ENCODE data around the gene BAG2.
A peak's percentile ranks its signal among the peaks of the same experiment; 100 is the strongest.

BAG2 gene

DNA sequence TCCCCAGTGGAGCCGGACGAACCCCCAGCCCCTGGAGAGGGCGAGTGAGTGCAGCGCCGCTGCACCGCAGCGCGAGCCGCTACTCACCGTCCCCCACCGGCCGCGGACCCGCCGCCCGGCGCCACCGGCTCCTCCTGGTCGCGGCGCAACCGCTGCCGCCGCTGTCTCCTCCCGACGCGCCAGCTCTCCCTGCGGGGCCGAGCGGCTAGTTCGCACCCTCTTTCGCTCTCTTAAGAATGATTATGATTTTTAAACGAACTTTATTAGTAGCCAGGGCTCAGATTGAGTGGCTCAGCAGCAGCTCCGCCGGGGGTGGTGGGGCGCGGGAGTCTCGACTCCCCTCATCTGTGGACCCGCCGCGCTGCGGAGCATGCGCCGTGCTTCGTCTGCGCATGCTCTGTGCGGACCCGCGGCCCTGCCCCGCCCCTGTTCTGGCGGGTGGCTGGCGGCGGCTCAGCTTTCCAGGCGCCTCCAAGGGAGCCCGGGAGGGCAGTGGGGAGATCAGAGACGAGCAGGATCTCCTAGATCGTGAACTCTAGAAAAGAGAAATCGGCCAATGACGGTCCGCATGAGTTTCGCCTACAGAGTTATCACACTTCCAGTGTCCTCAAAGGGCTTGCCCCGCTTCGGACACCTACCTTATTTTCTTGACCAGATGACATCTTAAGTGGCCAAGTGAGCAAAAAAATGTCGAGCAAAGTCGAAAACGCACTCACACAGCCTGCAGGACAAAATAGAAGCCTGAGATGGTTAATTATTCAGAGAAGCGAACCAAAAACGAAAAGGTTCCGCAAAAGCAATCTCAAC lies 50.0 kb downstream of the BAG2 start, which contains the start of gene RAB23:
Gene RAB23, minus strand, starts transcription at position 372 of the 807 bp plus-strand sequence. CDS start 11,927 bp downstream, outside the sequence.
- TF ChIP-seq TCF12 (IDR thresholded peaks at IDR 0.05; ENCODE audit: low read depth) (peak; percentile 49; the same call in 1 of the 2 replicates), YY1 (IDR thresholded peaks at IDR 0.05; ENCODE audit: low read depth) (no peak), RAD21 (IDR thresholded peaks at IDR 0.05; ENCODE audit: low read depth) (no peak), TAF1 (IDR thresholded peaks at IDR 0.05; ENCODE audit: low read depth) (peak; percentile 88), EP300 (IDR thresholded peaks at IDR 0.05; ENCODE audit: borderline replicate concordance) (0 out of 2 replicates have a peak, but pooled peaks have one; percentile 27), CEBPB (IDR thresholded peaks at IDR 0.05) (no peak), ZBTB7A (IDR thresholded peaks at IDR 0.05; ENCODE audit: low read depth) (peak; percentile 62; the same call in 1 of the 2 replicates)
- TF ChIP-seq, protein P1, sequence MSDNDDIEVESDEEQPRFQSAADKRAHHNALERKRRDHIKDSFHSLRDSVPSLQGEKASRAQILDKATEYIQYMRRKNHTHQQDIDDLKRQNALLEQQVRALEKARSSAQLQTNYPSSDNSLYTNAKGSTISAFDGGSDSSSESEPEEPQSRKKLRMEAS (IDR thresholded peaks at IDR 0.05): peak; percentile 62
- TF ChIP-seq, protein P2, sequence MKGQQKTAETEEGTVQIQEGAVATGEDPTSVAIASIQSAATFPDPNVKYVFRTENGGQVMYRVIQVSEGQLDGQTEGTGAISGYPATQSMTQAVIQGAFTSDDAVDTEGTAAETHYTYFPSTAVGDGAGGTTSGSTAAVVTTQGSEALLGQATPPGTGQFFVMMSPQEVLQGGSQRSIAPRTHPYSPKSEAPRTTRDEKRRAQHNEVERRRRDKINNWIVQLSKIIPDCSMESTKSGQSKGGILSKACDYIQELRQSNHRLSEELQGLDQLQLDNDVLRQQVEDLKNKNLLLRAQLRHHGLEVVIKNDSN (IDR thresholded peaks at IDR 0.05): no peak

DNA sequence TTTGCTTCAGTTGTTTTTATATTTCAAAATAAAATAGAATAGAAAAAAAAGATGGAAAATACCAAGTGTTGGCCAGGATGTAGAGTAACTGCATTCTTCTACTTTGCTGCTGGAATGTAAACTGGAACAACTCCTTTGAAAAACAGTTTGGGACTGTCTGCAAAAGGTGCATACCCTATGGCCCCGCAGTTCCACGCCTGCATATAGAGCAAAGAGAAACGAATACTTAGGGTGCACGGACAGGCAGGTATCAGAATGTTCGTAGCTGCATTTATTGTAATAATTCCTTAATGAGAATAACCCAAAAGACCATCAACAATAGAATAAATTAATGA lies 50.6 kb downstream of the BAG2 start:
- TF ChIP-seq TEAD4 (IDR thresholded peaks at IDR 0.05): peak; percentile 39; the same call in 1 of the 2 replicates
- TF ChIP-seq YY1 (IDR thresholded peaks at IDR 0.05; ENCODE audit: low read depth): no peak
- no peak for TF ChIP-seq CREB1 (IDR thresholded peaks at IDR 0.05; ENCODE audit: low read depth)

DNA sequence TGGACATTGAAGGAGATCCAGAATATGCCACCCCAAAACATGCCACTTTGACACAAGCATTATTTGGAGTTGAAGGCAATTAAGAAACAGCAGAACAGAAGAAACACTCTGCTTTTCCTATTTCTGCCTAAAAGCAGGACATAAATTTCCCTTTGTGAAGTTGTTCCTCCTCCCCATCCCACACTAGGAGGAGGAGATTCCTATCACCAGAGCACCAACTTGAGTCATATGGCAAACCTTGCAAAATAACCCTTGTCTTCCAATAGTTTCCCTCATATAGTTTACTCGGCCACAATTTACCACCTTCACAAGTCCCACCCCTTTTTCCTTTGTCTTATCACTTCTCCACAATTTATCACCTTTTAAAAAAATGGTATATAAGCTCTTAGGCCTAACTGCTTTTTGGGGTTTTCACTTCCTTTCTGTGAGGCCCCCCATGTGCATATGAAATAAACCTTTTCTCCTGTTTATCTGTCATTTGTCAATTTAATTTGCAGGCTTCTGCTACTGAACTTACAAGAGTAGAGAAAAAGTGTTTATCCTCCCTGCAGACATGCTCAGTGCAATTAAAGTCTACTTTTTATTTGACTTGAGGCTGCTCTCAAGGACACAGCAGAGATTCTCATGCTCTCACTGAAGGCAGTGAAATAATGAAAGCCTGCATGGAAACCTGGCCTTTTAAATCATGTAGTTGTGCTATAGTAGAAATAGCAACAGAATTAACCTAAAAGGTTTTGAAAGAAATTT lies 52.8 kb downstream of the BAG2 start:
- TF ChIP-seq NFIC (IDR thresholded peaks at IDR 0.05): no peak
- no peak for TF ChIP-seq YY1 (IDR thresholded peaks at IDR 0.05; ENCODE audit: low read depth)
- TF ChIP-seq, protein P1 (IDR thresholded peaks at IDR 0.05): no peak
- TF ChIP-seq, protein P3, sequence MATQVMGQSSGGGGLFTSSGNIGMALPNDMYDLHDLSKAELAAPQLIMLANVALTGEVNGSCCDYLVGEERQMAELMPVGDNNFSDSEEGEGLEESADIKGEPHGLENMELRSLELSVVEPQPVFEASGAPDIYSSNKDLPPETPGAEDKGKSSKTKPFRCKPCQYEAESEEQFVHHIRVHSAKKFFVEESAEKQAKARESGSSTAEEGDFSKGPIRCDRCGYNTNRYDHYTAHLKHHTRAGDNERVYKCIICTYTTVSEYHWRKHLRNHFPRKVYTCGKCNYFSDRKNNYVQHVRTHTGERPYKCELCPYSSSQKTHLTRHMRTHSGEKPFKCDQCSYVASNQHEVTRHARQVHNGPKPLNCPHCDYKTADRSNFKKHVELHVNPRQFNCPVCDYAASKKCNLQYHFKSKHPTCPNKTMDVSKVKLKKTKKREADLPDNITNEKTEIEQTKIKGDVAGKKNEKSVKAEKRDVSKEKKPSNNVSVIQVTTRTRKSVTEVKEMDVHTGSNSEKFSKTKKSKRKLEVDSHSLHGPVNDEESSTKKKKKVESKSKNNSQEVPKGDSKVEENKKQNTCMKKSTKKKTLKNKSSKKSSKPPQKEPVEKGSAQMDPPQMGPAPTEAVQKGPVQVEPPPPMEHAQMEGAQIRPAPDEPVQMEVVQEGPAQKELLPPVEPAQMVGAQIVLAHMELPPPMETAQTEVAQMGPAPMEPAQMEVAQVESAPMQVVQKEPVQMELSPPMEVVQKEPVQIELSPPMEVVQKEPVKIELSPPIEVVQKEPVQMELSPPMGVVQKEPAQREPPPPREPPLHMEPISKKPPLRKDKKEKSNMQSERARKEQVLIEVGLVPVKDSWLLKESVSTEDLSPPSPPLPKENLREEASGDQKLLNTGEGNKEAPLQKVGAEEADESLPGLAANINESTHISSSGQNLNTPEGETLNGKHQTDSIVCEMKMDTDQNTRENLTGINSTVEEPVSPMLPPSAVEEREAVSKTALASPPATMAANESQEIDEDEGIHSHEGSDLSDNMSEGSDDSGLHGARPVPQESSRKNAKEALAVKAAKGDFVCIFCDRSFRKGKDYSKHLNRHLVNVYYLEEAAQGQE (IDR thresholded peaks at IDR 0.05; ENCODE audit: low read depth): no peak
- TF ChIP-seq, protein P2 (IDR thresholded peaks at IDR 0.05): no peak
- TF ChIP-seq EP300 (IDR thresholded peaks at IDR 0.05; ENCODE audit: borderline replicate concordance): no peak
- no peak for TF ChIP-seq TAF1 (IDR thresholded peaks at IDR 0.05; ENCODE audit: low read depth)
- no peak for TF ChIP-seq RAD21 (IDR thresholded peaks at IDR 0.05; ENCODE audit: low read depth)
- TF ChIP-seq EGR1 (IDR thresholded peaks at IDR 0.05): no peak
- no peak for TF ChIP-seq ZBTB7A (IDR thresholded peaks at IDR 0.05; ENCODE audit: low read depth)

DNA sequence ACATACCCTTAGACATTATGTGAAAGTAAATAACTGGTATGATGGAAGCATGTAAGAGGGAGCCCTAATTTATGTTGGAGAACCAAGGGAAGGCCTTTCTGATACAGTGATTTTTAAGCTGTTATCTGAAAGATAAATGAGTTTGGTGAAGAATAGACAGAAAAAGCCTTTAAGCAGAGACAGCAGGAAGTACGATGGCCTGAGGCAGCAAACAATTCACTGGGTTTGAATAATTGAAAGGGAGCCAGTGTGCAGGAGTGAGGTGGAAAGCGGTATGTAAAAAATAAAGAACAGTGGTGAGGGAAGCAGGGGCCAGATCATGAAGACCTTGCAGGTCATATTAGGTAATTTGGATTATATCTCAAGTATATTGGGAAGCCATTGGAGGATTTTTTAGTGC lies 54.1 kb downstream of the BAG2 start:
- TF ChIP-seq TEAD4 (IDR thresholded peaks at IDR 0.05): no peak
- no peak for TF ChIP-seq TCF12 (IDR thresholded peaks at IDR 0.05; ENCODE audit: low read depth)
- TF ChIP-seq EP300 (IDR thresholded peaks at IDR 0.05; ENCODE audit: borderline replicate concordance): no peak
- TF ChIP-seq, protein P3 (IDR thresholded peaks at IDR 0.05; ENCODE audit: low read depth): no peak
- TF ChIP-seq, protein P2 (IDR thresholded peaks at IDR 0.05): no peak
- TF ChIP-seq FOXM1 (IDR thresholded peaks at IDR 0.05; ENCODE audit: borderline replicate concordance, low read depth): no peak
- TF ChIP-seq, protein P1 (IDR thresholded peaks at IDR 0.05): no peak
- no peak for TF ChIP-seq CREB1 (IDR thresholded peaks at IDR 0.05; ENCODE audit: low read depth)
- TF ChIP-seq ZBTB7A (IDR thresholded peaks at IDR 0.05; ENCODE audit: low read depth): no peak
- TF ChIP-seq TAF1 (IDR thresholded peaks at IDR 0.05; ENCODE audit: low read depth): no peak
- no peak for TF ChIP-seq EGR1 (IDR thresholded peaks at IDR 0.05)
- no peak for TF ChIP-seq YY1 (IDR thresholded peaks at IDR 0.05; ENCODE audit: low read depth)
